BJ (cell line): ENCODE measurements around the gene ABCG1. TPM values are rescaled to one million over a fixed set of nuclear protein-coding genes. Genes with fewer than 3 reads are reported as not detected.

ENCODE experiments used
- CTCF ChIA-PET: fragments of 350-600 bp; formaldehyde crosslinking; extraction: SDS; loops from one replicate; lab custom pipeline; 2021; ENCODE audit warnings: antibody characterized with exemption, inconsistent platforms; lab: Yijun Ruan, JAX
- POLR2A ChIA-PET: fragments of 300-600 bp; sonication (Branson Sonifier 250); formaldehyde crosslinking; extraction: SDS; loops from one replicate; lab custom pipeline; 2021; ENCODE audit warnings: antibody characterized with exemption; lab: Charles Lee
- DNase-seq: peaks from one replicate; pipeline ENCODE4 v3.0.0-alpha.2; 2011; ENCODE audit warnings: low read depth
- H3K27me3 ChIP-seq: 2 replicates; pipeline ENCODE4 v1.6.0; 2011; ENCODE audit warnings: low read length; ENCODE audit not compliant: control insufficient read depth, insufficient read depth
- H3K36me3 ChIP-seq: 2 replicates; pipeline ENCODE4 v1.5.1; 2011; ENCODE audit warnings: low read length; ENCODE audit not compliant: control insufficient read depth, insufficient read depth
- H3K4me3 ChIP-seq: 2 replicates; pipeline ENCODE4 v1.5.1; 2011; ENCODE audit warnings: low read depth, mild to moderate bottlenecking, control low read depth, low read length
- polyA plus RNA-seq: library from polyadenylated mRNA; depleted of rRNA; stranded (reverse); fragments of >200 nt; gene quantifications from 2 replicates; pipeline ENCODE4 v1.2.3, GENCODE V29; 2011
- TF ChIP-seq, protein P1 (sequence below): IDR thresholded peaks from 2 replicates; pipeline ENCODE4 v1.5.1; 2011; ENCODE audit warnings: low read depth, mild to moderate bottlenecking, control low read depth, inconsistent platforms, low read length, moderate library complexity; ENCODE audit not compliant: insufficient read depth

Gene ABCG1
- polyA plus RNA-seq, 1 experiment = 0.29 TPM

DNA sequence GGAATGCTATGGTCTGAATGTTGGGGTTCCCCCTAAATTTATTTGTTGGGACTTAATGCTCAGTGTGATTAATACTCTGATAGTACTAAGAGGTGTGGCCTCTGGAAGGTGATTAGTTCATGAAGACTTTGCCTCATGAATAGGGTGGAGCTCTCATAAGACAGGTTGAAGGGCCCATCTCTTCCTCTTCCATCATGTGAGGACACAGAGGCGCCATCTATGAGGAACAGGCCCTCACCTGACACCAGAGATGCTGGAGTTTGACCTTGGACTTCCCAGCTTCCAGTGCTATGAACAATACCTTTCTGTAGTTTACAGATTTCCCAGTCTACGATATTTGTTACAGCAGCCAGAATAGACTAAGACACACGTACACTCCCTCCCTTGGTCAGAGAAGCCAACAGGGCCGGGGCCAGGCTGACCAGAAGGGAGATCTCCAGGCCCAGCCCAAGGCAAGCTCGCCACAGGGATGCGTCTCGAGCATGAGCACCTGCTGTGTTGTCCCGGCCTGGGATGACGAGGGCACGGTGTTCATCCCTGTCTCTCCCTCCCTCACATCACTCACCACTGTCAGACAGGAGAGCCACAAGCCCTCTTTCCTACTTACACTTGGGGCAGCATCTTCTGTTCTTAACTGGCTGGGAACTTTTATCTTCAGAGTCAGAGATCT lies 4.7 kb upstream of the ABCG1 start:
- ChIA-PET POLR2A (interaction anchor here (0.6 kb wide), 1 partner anchor 566 kb away, joined by 3 read pairs; no protein-coding TSS in a partner anchor), CTCF (no interaction called here)
- Histone ChIP-seq H3K27me3 (peaks cover 11% of the 10 kb centered on the region), H3K36me3 (no peaks in the 10 kb centered on the region), H3K4me3 (no peak overlapping the region)
- TF ChIP-seq, protein P1, sequence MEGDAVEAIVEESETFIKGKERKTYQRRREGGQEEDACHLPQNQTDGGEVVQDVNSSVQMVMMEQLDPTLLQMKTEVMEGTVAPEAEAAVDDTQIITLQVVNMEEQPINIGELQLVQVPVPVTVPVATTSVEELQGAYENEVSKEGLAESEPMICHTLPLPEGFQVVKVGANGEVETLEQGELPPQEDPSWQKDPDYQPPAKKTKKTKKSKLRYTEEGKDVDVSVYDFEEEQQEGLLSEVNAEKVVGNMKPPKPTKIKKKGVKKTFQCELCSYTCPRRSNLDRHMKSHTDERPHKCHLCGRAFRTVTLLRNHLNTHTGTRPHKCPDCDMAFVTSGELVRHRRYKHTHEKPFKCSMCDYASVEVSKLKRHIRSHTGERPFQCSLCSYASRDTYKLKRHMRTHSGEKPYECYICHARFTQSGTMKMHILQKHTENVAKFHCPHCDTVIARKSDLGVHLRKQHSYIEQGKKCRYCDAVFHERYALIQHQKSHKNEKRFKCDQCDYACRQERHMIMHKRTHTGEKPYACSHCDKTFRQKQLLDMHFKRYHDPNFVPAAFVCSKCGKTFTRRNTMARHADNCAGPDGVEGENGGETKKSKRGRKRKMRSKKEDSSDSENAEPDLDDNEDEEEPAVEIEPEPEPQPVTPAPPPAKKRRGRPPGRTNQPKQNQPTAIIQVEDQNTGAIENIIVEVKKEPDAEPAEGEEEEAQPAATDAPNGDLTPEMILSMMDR = no peak
- DNase-seq = no peak

DNA sequence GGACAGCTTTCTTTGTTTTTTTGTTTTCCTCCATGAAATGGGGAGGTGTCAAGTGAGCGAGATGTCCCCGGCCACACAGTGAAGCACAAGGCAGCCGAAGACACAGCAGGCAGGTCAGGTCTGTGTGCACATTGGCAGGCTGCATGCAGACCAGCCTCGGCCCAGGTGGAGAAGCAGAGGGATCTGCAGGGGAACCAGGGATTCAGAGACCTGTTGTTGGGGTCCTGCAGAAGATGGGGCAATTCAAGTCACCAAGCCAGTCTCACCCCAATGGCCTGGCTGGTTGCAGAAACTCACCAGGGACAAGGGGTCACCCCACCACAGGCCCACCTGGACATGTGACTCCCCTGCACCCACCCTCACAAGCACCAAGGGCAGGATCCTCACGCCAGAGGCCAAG lies 4.0 kb upstream of the ABCG1 start:
- no peak overlapping the region for H3K4me3 ChIP-seq
- H3K36me3 ChIP-seq = no peaks in the 10 kb centered on the region
- peaks cover 13% of the 10 kb centered on the region for H3K27me3 ChIP-seq
- DNase-seq = no peak
- TF ChIP-seq, protein P1 = no peak
- ChIA-PET CTCF (no interaction called here), POLR2A (interaction anchor here (0.6 kb wide), 1 partner anchor 567 kb away, joined by 3 read pairs; no protein-coding TSS in a partner anchor)

DNA sequence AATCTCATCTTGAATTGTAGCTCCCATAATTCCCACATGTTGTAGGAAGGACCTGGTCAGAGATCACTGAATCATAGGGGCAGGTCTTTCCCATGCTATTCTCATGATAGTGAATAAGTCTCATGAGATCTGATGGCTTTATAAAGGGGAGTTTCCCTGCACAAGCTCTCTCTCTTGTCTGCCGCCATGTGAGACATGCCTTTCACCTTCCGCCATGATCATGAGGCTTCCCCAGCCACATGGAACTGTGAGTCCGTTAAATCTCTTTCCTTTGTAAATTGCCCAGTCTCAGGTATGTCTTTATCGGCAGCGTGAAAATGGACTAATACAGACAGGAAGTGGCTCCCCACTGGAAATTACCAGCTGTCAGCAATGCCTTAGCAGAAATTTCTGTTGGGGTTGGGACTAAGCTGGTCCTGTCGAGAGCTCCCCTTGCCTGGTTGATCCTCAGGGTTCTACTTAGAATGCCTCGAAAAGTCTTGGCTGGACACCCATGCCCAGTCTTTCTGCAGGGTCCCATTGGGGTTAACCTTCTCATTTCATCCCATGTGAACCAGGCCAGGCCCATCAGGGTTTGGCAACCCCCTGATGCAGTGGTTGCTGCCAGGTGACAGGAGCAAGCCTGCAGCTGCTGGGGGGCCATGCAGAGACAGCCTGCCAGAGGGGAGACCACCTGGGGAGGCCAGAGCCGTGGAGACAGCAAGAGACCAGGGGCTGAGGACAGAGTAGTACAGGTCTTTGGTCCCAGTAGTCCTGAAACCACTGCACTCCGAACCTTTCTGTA lies 2.8 kb upstream of the ABCG1 start:
- Histone ChIP-seq H3K36me3 (no peaks in the 10 kb centered on the region), H3K27me3 (peaks cover 14% of the 10 kb centered on the region), H3K4me3 (no peak overlapping the region)
- TF ChIP-seq, protein P1 = no peak
- ChIA-PET POLR2A (no interaction called here), CTCF (no interaction called here)
- DNase-seq = no peak

DNA sequence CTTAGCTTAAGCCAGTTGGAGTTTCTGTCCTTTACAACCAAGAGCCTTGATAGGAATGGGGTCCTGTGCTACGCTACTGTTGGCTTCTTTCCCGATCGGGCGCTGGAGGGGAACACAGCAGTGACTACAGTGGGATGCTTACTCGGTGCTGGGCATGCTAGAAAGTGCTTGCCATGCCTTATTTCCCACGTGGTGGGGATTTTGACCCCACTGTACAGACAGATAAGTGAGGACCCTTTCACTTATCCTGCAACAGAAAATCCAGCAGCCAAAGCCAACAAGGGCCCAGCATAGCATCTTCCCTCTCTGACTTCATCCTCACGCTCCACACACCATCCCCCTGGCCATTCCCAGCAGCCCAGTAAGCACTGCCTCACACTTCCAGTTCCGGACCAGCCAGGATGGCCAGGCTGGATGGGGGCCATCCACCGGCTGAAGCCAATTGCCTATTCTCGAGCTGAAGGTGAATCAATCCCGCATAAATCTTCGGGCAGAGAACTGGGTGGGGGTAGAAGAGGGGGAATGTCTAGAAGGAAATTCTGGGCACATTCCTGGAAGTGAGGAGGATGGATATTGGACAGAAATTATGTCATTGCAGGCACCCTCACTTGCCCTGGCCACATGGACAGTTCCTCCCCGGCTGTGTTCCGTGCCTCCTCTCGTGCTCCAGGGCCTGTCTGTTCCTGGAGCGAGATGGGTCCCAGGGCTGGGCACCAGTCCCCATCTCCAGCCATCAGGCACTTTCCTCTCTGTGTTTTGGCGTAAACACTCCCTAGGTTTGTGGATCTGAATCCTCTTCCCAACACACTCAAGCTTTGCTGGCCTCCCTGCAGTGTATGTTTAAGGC lies 2.0 kb upstream of the ABCG1 start:
- Histone ChIP-seq H3K36me3 (no peaks in the 10 kb centered on the region), H3K27me3 (peaks cover 14% of the 10 kb centered on the region), H3K4me3 (no peak overlapping the region)
- ChIA-PET POLR2A (no interaction called here), CTCF (no interaction called here)
- TF ChIP-seq, protein P1 = no peak
- no peak for DNase-seq
